DOHH2 (cell line): ENCODE results near the gene SARM1.

Experiments used
- H3F3A ChIP-seq: fragments of 200-600 bp; sonication (generic), shearing (Covaris generic); 2 replicates; pipeline ENCODE4 v1.6.0; 2016; ENCODE audit warnings: antibody characterized with exemption, mild to moderate bottlenecking; ENCODE audit not compliant: control insufficient read depth, insufficient read depth
- H3K27ac ChIP-seq: fragments of 200-600 bp; sonication (generic); 2 replicates; pipeline ENCODE4 v1.5.1; 2014; ENCODE audit warnings: low read depth, mild to moderate bottlenecking, low read length, moderate library complexity
- H3K27me3 ChIP-seq: fragments of 200-600 bp; sonication (generic); 2 replicates; pipeline ENCODE4 v1.6.1; 2014; ENCODE audit warnings: mild to moderate bottlenecking, low read length, mixed read lengths; ENCODE audit not compliant: control insufficient read depth
- H3K36me3 ChIP-seq: fragments of 200-600 bp; sonication (generic); 2 replicates; pipeline ENCODE4 v1.6.1; 2014; ENCODE audit warnings: mild to moderate bottlenecking, low read length, moderate library complexity, mixed read lengths; ENCODE audit not compliant: control insufficient read depth
- H3K4me1 ChIP-seq: fragments of 200-600 bp; sonication (generic); 2 replicates; pipeline ENCODE4 v1.6.1; 2014; ENCODE audit warnings: mild to moderate bottlenecking, low read length, mixed read lengths; ENCODE audit not compliant: control insufficient read depth
- H3K4me2 ChIP-seq: fragments of 200-600 bp; sonication (generic); 2 replicates; pipeline ENCODE4 v1.6.0; 2014; ENCODE audit warnings: mild to moderate bottlenecking, low read length, moderate library complexity
- H3K4me3 ChIP-seq: fragments of 200-600 bp; sonication (generic); 2 replicates; pipeline ENCODE4 v1.5.1; 2014; ENCODE audit warnings: mild to moderate bottlenecking, low read length, mixed read lengths
- H3K79me2 ChIP-seq: fragments of 200-600 bp; sonication (generic); 2 replicates; pipeline ENCODE4 v1.6.1; 2014; ENCODE audit warnings: mild to moderate bottlenecking, low read length, mixed read lengths; ENCODE audit not compliant: control insufficient read depth
- H3K9me2 ChIP-seq: fragments of 200-600 bp; sonication (generic); replicated peaks from 2 replicates; pipeline ENCODE4 v1.6.1; 2014; ENCODE audit warnings: mild to moderate bottlenecking, low read length, mixed read lengths; ENCODE audit not compliant: control insufficient read depth
- H3K9me3 ChIP-seq: fragments of 200-600 bp; sonication (generic); 2 replicates; pipeline ENCODE4 v1.6.1; 2014; ENCODE audit warnings: antibody characterized with exemption, low read length, mixed read lengths; ENCODE audit not compliant: control insufficient read depth, insufficient read depth
- H4K20me1 ChIP-seq: fragments of 200-600 bp; sonication (generic); 2 replicates; pipeline ENCODE4 v1.6.0; 2014; ENCODE audit warnings: low read depth, mild to moderate bottlenecking, antibody characterized with exemption, low read length, moderate library complexity; ENCODE audit not compliant: control insufficient read depth, insufficient read depth
- CTCF ChIP-seq: fragments of 200-600 bp; sonication (generic); IDR thresholded peaks from one replicate; pipeline ENCODE4 v1.5.1; 2014; ENCODE audit warnings: antibody characterized with exemption, mild to moderate bottlenecking, low read depth, low read length; ENCODE audit not compliant: poor library complexity, severe bottlenecking
- EZH2phosphoT487 ChIP-seq: fragments of 200-600 bp; sonication (generic); IDR thresholded peaks from 2 replicates; pipeline ENCODE4 v1.6.1; 2017; ENCODE audit warnings: borderline replicate concordance, mild to moderate bottlenecking, antibody characterized with exemption, low read length, moderate library complexity, mixed read lengths

Gene SARM1

GRCh38 chr17:28363776-28364650 is 7.5 kb upstream of the SARM1 start:
- Histone ChIP-seq H3K9me3 (no peaks in the 10 kb centered on the region), H3K4me1 (no peaks in the 10 kb centered on the region), H3K79me2 (peaks cover 2% of the 10 kb centered on the region), H3K27ac (no peak overlapping the region), H3K36me3 (peaks cover 36% of the 10 kb centered on the region), H3K4me2 (no peak overlapping the region), H3K9me2 (no peaks in the 10 kb centered on the region), H3K4me3 (no peak overlapping the region), H3K27me3 (no peaks in the 10 kb centered on the region), H4K20me1 (no peaks in the 10 kb centered on the region), H3F3A (no peaks in the 10 kb centered on the region)
- TF ChIP-seq EZH2phosphoT487 (no peak), CTCF (no peak)

GRCh38 chr17:28364665-28365363 is 6.7 kb upstream of the SARM1 start, which contains the start of gene SEBOX:
TSS of gene SEBOX (minus strand) at chr17:28365199. CDS start at chr17:28365151, 48 bp downstream.
- Histone ChIP-seq H3K36me3 (peaks cover 32% of the 10 kb centered on the region), H3K4me1 (no peaks in the 10 kb centered on the region)

GRCh38 chr17:28365487-28365886 is 6.0 kb upstream of the SARM1 start:
- Histone ChIP-seq H3K79me2 (no peaks in the 10 kb centered on the region), H3K4me1 (no peaks in the 10 kb centered on the region; the same call in 1 of the 2 replicates), H3F3A (peaks cover 3% of the 10 kb centered on the region), H3K9me2 (no peaks in the 10 kb centered on the region), H3K36me3 (peaks cover 27% of the 10 kb centered on the region), H3K4me3 (no peak overlapping the region), H3K4me2 (no peak overlapping the region), H3K27ac (no peak overlapping the region), H3K9me3 (no peaks in the 10 kb centered on the region), H4K20me1 (no peaks in the 10 kb centered on the region), H3K27me3 (no peaks in the 10 kb centered on the region)
- no peak for TF ChIP-seq EZH2phosphoT487
- TF ChIP-seq CTCF = no peak

More at GRCh38 chr17:28364665-28365363, 6.7 kb upstream of the SARM1 start, which contains the start of gene SEBOX:
- Histone ChIP-seq H3K9me3 (no peaks in the 10 kb centered on the region), H3K4me3 (no peak within 1 kb of the TSS), H3K27me3 (no peaks in the 10 kb centered on the region), H4K20me1 (no peaks in the 10 kb centered on the region), H3F3A (no peaks in the 10 kb centered on the region), H3K79me2 (no peaks in the 10 kb centered on the region), H3K9me2 (no peaks in the 10 kb centered on the region), H3K4me2 (no peak within 1 kb of the TSS), H3K27ac (no peak within 1 kb of the TSS)
- TF ChIP-seq CTCF (no peak), EZH2phosphoT487 (no peak)
